ENCODE data around the gene ILRUN. TPM values are rescaled to one million over a fixed set of nuclear protein-coding genes. Genes with fewer than 3 reads are reported as not detected.
A peak's percentile ranks its signal among the peaks of the same experiment; 100 is the strongest.
"Not testable (repeated sequence)": the region's sequence is repeated elsewhere in the genome, so short reads cannot be mapped to it uniquely, and the experiment has no call there.

Gene ILRUN
- total RNA-seq: 10 to 100 TPM; 14.1 to 73.8 (median 23.5) TPM

GRCh38 chr6:34696739-34697543 lies at the start of gene ILRUN:
ILRUN (minus strand) TSS chr6:34696767; CDS start chr6:34696603, 164 bp downstream.
- in situ Hi-C loops (cut with MboI; ENCODE audit: low pct_unique_long_range_greater_than_20kb in 2 of 9, low sequenced_read_pairs in 9 of 9, unreplicated experiment in 9 of 9): no loop called here
- Histone ChIP-seq H3K4me1 (replicated peaks in 1 of 2) (peaks cover 10 to 15% of the 10 kb centered on the region in 2 donors), H3K4me3 (peak within 1 kb of the TSS; percentile 79 to 97 (median 88)), H3K27ac (peak within 1 kb of the TSS; percentile 66 to 87)
- ATAC-seq (replicated peaks in 6 of 8): peak; percentile 83 to 92 (median 87)
- WGBS, 10 experiments: 0 to 100% (median 39%) methylated on average over 1 to 14 of the region's 49 CpGs

DNA sequence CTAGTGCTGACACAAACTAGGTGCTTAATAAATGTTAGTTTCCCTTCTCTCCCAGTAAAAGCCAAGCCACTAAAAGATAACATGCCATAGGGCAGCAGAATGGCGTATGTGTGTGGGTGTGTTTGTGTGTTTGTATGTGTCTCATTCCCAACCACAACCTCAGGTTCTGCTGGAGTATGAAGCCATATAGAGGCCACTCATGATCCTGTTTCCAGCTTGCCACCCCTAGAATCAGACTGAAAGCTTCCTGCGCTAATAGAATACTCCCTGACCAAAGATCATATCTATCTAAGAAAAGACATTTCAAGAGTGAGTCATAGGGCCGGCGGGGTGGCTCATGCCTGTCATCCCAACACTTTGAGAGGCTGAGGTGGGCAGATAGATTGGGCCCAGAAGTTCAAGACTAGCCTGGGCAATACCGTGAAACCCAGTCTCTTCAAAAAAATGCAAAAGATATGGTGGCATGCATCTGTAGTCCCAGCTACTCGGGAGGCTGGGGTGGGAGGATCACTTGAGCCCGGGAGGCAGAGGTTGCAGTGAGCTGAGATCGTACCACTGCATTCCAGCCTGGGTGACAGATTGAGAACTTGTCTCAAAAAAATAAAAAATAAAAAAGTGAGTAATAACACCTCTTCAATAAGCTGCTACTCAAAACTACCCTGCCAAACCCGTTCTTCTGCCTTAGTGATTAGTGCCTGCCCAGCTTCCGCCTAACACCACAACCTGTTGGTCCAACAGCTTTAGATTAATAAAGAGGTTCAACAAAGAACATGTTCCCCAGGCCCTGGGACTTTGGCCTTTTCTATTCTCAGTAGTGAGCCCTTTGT lies 48.9 kb upstream of the ILRUN start:
- 60 to 100% (median 84%) methylated on average over 2 to 9 of the region's 10 CpGs for WGBS, 10 experiments
- Histone ChIP-seq H3K4me1 (replicated peaks in 1 of 2) (no peaks in the 10 kb centered on the region), H3K27ac (no peak overlapping the region), H3K4me3 (no peak overlapping the region)
- in situ Hi-C loops (cut with MboI; ENCODE audit: low pct_unique_long_range_greater_than_20kb in 2 of 9, low sequenced_read_pairs in 9 of 9, unreplicated experiment in 9 of 9): no loop called here
- ATAC-seq (replicated peaks in 6 of 8): peak in 1 of 8 experiments; percentile 46

- 60 to 100% (median 94%) methylated on average over 1 to 7 of the region's 10 CpGs; no CpG with 5 or more reads in 3 of the 10 experiments for WGBS, 10 experiments
- H3K4me3 ChIP-seq; H3K4me1 ChIP-seq (replicated peaks in 1 of 2); ATAC-seq (replicated peaks in 6 of 8); H3K27ac ChIP-seq; in situ Hi-C loops (cut with MboI; ENCODE audit: low pct_unique_long_range_greater_than_20kb in 2 of 9, low sequenced_read_pairs in 9 of 9, unreplicated experiment in 9 of 9): not testable (repeated sequence)
These were observed 47.7 kb upstream of the ILRUN start for GRCh38 chr6:34744294-34744647.

GRCh38 chr6:34743625-34744293 lies 47.2 kb upstream of the ILRUN start:
- in situ Hi-C loops (cut with MboI; ENCODE audit: low pct_unique_long_range_greater_than_20kb in 2 of 9, low sequenced_read_pairs in 9 of 9, unreplicated experiment in 9 of 9): no loop called here
- no peak for ATAC-seq (replicated peaks in 6 of 8)
- H3K4me1 ChIP-seq (replicated peaks in 1 of 2): no peaks in the 10 kb centered on the region
- H3K27ac ChIP-seq: no peak overlapping the region
- 60 to 100% (median 75%) methylated on average over 1 to 5 of the region's 7 CpGs; no CpG with 5 or more reads in 3 of the 10 experiments for WGBS, 10 experiments
- no peak overlapping the region for H3K4me3 ChIP-seq

DNA sequence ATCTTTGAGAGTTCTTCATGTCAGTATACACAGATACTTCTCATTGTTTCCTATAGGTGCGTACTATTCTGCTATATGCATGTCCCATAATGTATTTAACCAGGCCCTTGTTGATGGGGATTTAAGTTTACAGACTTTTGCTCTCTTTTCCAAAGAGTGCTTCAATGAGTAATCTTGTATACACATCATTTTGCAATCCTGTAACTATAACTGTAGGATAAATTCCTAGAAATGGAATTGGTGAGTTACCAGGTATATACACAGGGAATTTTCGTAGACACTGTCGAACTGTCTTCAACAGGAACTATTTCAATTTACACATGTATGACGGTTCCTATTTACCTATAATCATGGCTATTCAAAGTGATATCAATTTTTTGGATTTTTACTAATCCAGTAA lies 45.5 kb upstream of the ILRUN start:
- Histone ChIP-seq H3K4me3 (no peak overlapping the region), H3K4me1 (replicated peaks in 1 of 2) (no peaks in the 10 kb centered on the region), H3K27ac (no peak overlapping the region)
- in situ Hi-C loops (cut with MboI; ENCODE audit: low pct_unique_long_range_greater_than_20kb in 2 of 9, low sequenced_read_pairs in 9 of 9, unreplicated experiment in 9 of 9): no loop called here
- 33 to 100% (median 89%) methylated on average over 1 to 4 of the region's 4 CpGs for WGBS, 10 experiments
- no peak for ATAC-seq (replicated peaks in 6 of 8)

- 17 to 80% (median 73%) methylated on average over 1 to 3 of the region's 3 CpGs; no CpG with 5 or more reads in 3 of the 10 experiments for WGBS, 10 experiments
- no peak overlapping the region for H3K27ac ChIP-seq
These were observed 40.3 kb upstream of the ILRUN start for GRCh38 chr6:34736823-34737222.

GRCh38 chr6:34731393-34732060 lies 35.0 kb upstream of the ILRUN start:
- Histone ChIP-seq H3K27ac (no peak overlapping the region), H3K4me1 (replicated peaks in 1 of 2) (no peaks in the 10 kb centered on the region), H3K4me3 (no peak overlapping the region)
- 20 to 100% (median 78%) methylated on average over 1 to 4 of the region's 5 CpGs; no CpG with 5 or more reads in 4 of the 10 experiments for WGBS, 10 experiments
- in situ Hi-C loops (cut with MboI; ENCODE audit: low pct_unique_long_range_greater_than_20kb in 2 of 9, low sequenced_read_pairs in 9 of 9, unreplicated experiment in 9 of 9): no loop called here
- ATAC-seq (replicated peaks in 6 of 8): no peak

More at GRCh38 chr6:34736823-34737222, 40.3 kb upstream of the ILRUN start:
- in situ Hi-C loops (cut with MboI; ENCODE audit: low pct_unique_long_range_greater_than_20kb in 2 of 9, low sequenced_read_pairs in 9 of 9, unreplicated experiment in 9 of 9): no loop called here
- H3K4me1 ChIP-seq (replicated peaks in 1 of 2): no peaks in the 10 kb centered on the region
- no peak overlapping the region for H3K4me3 ChIP-seq
- no peak for ATAC-seq (replicated peaks in 6 of 8)

DNA sequence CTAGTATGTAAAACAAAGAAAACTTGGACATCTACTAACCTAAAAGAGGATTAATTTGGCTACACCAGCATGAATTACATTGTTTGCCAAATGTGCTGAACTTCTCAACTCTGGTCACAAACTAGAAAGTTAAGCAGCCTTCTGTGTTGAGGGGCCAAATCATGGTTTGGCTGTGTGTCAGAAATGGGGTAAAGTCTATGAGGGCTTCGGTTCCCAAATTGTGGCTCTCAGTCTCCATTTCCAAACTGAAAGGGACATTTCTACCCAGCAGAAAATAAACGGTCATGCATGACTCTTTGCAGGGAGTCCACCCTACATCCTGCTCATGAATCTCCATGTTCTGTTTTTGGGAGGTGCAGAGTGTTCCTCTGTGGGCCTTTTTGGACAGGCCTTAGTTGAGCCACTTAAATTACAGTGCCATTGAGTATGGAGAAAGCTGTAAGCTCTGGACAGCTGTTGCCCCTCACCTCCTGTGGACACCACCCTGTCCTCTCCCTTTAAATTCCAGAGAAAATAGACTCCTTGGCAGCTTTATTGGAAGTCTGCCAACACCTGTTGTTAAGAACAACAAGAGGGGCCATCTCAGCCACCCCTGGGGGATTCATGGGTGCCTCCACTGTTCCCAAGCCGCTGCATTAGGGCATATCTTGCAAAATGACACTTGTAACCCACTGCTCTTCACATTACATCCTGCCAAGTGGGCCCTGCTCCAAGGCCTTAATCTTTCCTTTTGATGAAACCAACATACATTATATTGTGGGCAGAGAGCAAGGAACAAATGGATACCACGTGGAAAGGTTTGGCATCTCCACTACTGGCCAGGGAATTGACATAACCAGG lies 33.3 kb upstream of the ILRUN start:
- in situ Hi-C loops (cut with MboI; ENCODE audit: low pct_unique_long_range_greater_than_20kb in 2 of 9, low sequenced_read_pairs in 9 of 9, unreplicated experiment in 9 of 9): no loop called here
- Histone ChIP-seq H3K27ac (no peak overlapping the region), H3K4me3 (no peak overlapping the region), H3K4me1 (replicated peaks in 1 of 2) (no peaks in the 10 kb centered on the region)
- WGBS, 10 experiments: 0 to 100% (median 66%) methylated on average over 1 to 3 of the region's 4 CpGs; no CpG with 5 or more reads in 2 of the 10 experiments
- ATAC-seq (replicated peaks in 6 of 8): no peak

GRCh38 chr6:34726055-34726454 lies 29.5 kb upstream of the ILRUN start:
- peaks cover 0 to 5% of the 10 kb centered on the region in 2 donors for H3K4me1 ChIP-seq (replicated peaks in 1 of 2)
- ATAC-seq (replicated peaks in 6 of 8): no peak
- in situ Hi-C loops (cut with MboI; ENCODE audit: low pct_unique_long_range_greater_than_20kb in 2 of 9, low sequenced_read_pairs in 9 of 9, unreplicated experiment in 9 of 9): no loop called here

DNA sequence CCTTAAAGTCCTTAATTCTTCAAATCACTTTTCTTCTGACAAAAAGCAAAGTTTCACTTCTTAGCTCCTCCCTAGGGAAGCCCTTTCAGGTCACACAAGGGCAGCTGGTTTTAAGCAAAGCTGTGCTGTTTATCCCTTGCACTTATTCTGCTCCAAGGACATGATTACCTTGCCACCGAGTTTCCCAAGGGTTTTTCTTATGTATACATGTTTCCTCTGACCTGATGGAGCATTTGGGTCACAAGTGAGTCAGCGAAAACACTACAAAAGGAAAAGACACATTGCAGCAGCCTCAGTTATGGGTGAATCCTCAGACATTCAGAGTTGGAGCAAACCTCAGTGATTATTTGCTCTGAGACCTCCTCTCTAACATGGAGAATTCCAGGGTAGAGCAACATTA lies 26.6 kb upstream of the ILRUN start:
- no peak overlapping the region for H3K27ac ChIP-seq

More at GRCh38 chr6:34726055-34726454, 29.5 kb upstream of the ILRUN start:
- Histone ChIP-seq H3K4me3 (no peak overlapping the region), H3K27ac (no peak overlapping the region)
- WGBS, 10 experiments: 67 to 100% (median 80%) methylated on average over 1 of the region's 1 CpG; no CpG with 5 or more reads in 7 of the 10 experiments

DNA sequence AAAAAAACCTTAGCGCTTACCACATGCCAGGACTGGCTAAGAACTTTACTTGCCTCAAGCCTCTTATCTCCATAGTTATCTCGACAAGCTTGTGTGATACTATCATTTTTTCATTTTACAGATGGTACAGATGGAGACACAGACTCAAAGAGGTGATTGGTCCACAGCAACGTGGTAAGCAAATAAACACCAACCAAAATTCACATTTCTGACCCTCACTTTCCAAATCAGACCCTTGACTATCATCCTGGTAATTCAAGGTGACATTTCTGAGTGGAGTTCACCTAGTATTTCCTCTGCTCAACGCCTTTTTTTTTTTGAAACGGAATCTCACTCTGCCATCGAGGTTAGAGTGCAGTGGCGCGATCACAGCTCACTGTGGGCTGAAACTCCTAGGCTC lies 25.9 kb upstream of the ILRUN start:
- 76 to 100% (median 89%) methylated on average over 1 to 8 of the region's 8 CpGs for WGBS, 10 experiments
- no peak for ATAC-seq (replicated peaks in 6 of 8)
- Histone ChIP-seq H3K4me1 (replicated peaks in 1 of 2) (peaks cover 16 to 22% of the 10 kb centered on the region in 2 donors), H3K4me3 (no peak overlapping the region), H3K27ac (no peak overlapping the region)
- in situ Hi-C loops (cut with MboI; ENCODE audit: low pct_unique_long_range_greater_than_20kb in 2 of 9, low sequenced_read_pairs in 9 of 9, unreplicated experiment in 9 of 9): no loop called here

More for the DNA sequence above, 26.6 kb upstream of the ILRUN start:
- H3K4me3 ChIP-seq: no peak overlapping the region
- WGBS, 10 experiments: 0 to 100% (median 71%) methylated on average over 1 to 2 of the region's 2 CpGs
- peak in 1 of 8 experiments; percentile 27 for ATAC-seq (replicated peaks in 6 of 8)
- in situ Hi-C loops (cut with MboI; ENCODE audit: low pct_unique_long_range_greater_than_20kb in 2 of 9, low sequenced_read_pairs in 9 of 9, unreplicated experiment in 9 of 9): no loop called here
- H3K4me1 ChIP-seq (replicated peaks in 1 of 2): peaks cover 16 to 22% of the 10 kb centered on the region in 2 donors

DNA sequence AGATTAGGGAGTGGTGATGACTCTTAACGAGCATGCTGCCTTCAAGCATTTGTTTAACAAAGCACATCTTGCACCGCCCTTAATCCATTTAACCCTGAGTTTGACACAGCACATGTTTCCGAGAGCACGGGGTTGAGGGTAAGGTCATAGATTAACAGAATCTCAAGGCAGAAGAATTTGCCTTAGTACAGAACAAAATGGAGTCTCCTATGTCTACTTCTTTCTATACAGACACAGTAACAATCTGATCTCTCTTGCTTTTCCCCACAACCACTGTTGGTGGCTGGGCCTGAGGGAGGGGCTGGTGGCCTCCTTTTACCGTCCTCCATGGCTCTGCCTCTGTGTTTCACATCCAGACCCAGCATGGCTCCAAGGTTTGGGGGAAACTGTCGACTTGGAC lies 23.6 kb upstream of the ILRUN start:
- WGBS, 10 experiments: 20 to 80% (median 43%) methylated on average over 1 to 2 of the region's 6 CpGs; no CpG with 5 or more reads in 5 of the 10 experiments
- H3K27ac ChIP-seq; H3K4me3 ChIP-seq; in situ Hi-C loops (cut with MboI; ENCODE audit: low pct_unique_long_range_greater_than_20kb in 2 of 9, low sequenced_read_pairs in 9 of 9, unreplicated experiment in 9 of 9): not testable (repeated sequence)
- ATAC-seq (replicated peaks in 6 of 8): peak in 2 of 8 experiments; percentile 20 to 42
- peaks cover 16 to 22% of the 10 kb centered on the region in 2 donors for H3K4me1 ChIP-seq (replicated peaks in 1 of 2)

All from motor neuron (in vitro differentiated cells).